IMR-90 (cell line): Measurements from ENCODE around the gene NUAK1. TPM values are rescaled to one million over a fixed set of nuclear protein-coding genes. Genes with fewer than 3 reads are reported as not detected.
A peak's percentile ranks its signal among the peaks of the same experiment; 100 is the strongest.

Source experiments
- ATAC-seq: fragments of 200-7000 bp; cut with Tn5 transposase; 2 replicates; pipeline ENCODE4 v1.9.1; 2020; ENCODE audit warnings: low read depth, mild to moderate bottlenecking, moderate library complexity
- BruUV-seq: library from RNA; stranded (reverse); fragments of 400-500 nt; replicated peaks from 2 replicates; lab custom pipeline; 2021; lab: Mats Ljungman, UMichigan
- CTCF ChIA-PET: fragments of 300-600 bp; formaldehyde crosslinking; extraction: SDS; loops from one replicate; lab custom pipeline; 2021; ENCODE audit warnings: antibody characterized with exemption; lab: Yijun Ruan, JAX
- POLR2A ChIA-PET: fragments of 300-600 bp; sonication (Branson Sonifier 250); formaldehyde crosslinking; loops from one replicate; lab custom pipeline; 2022; ENCODE audit warnings: antibody characterized with exemption; ENCODE audit not compliant: unreplicated experiment; lab: Charles Lee
- DNase-seq: peaks from one replicate; pipeline ENCODE4 v3.0.0; 2013
- H2AFZ ChIP-seq: replicated peaks from 2 replicates; pipeline ENCODE3; 2013; ENCODE audit warnings: low read length, mild to moderate bottlenecking; ENCODE audit not compliant: poor library complexity
- H2AK5ac ChIP-seq: 2 replicates; pipeline ENCODE4 v1.6.1; 2013; ENCODE audit warnings: low read depth, low read length, inconsistent platforms
- H2AK9ac ChIP-seq: replicated peaks from 2 replicates; pipeline ENCODE3; 2013; ENCODE audit warnings: mild to moderate bottlenecking, low read depth, low read length, moderate library complexity; ENCODE audit not compliant: poor library complexity
- H2BK120ac ChIP-seq: 2 replicates; pipeline ENCODE4 v1.6.1; 2013; ENCODE audit warnings: low read depth, low read length, inconsistent platforms
- H2BK15ac ChIP-seq: 3 replicates; pipeline ENCODE4 v1.6.1; 2013; ENCODE audit warnings: low read depth, low read length, inconsistent platforms
- H2BK20ac ChIP-seq: 2 replicates; pipeline ENCODE4 v1.6.1; 2013; ENCODE audit warnings: low read depth, mild to moderate bottlenecking, inconsistent platforms, low read length, moderate library complexity
- H2BK5ac ChIP-seq: 2 replicates; pipeline ENCODE4 v1.6.1; 2013; ENCODE audit warnings: mild to moderate bottlenecking, low read depth, low read length, inconsistent platforms; ENCODE audit not compliant: poor library complexity, severe bottlenecking
- H3K14ac ChIP-seq: replicated peaks from 2 replicates; pipeline ENCODE4 v1.6.1; 2013; ENCODE audit warnings: low read depth, low read length, inconsistent platforms
- H3K18ac ChIP-seq: 2 replicates; pipeline ENCODE4 v1.6.1; 2013; ENCODE audit warnings: low read depth, low read length, control low read depth
- H3K23ac ChIP-seq: 2 replicates; pipeline ENCODE4 v1.6.1; 2013; ENCODE audit warnings: low read depth, low read length, inconsistent platforms
- H3K27ac ChIP-seq: 2 replicates; pipeline ENCODE4 v1.5.1; 2013; ENCODE audit warnings: mild to moderate bottlenecking, control low read depth, low read length; ENCODE audit not compliant: insufficient read depth
- H3K27me3 ChIP-seq: 2 replicates; pipeline ENCODE4 v1.6.1; 2013; ENCODE audit warnings: low read length; ENCODE audit not compliant: control insufficient read depth, insufficient read depth
- H3K36me3 ChIP-seq: 2 replicates; pipeline ENCODE4 v1.6.1; 2013; ENCODE audit warnings: low read length, mixed read lengths; ENCODE audit not compliant: control insufficient read depth, insufficient read depth
- H3K4ac ChIP-seq: 2 replicates; pipeline ENCODE4 v1.6.1; 2013; ENCODE audit warnings: low read depth, low read length, inconsistent platforms
- H3K4me1 ChIP-seq: 2 replicates; pipeline ENCODE4 v1.6.1; 2013; ENCODE audit warnings: low read length, mixed read lengths; ENCODE audit not compliant: control insufficient read depth, insufficient read depth
- H3K4me2 ChIP-seq: 2 replicates; pipeline ENCODE4 v1.6.1; 2013; ENCODE audit warnings: low read depth, mild to moderate bottlenecking, control low read depth, low read length, moderate library complexity
- H3K4me3 ChIP-seq: 2 replicates; pipeline ENCODE4 v1.5.1; 2013; ENCODE audit warnings: low read depth, mild to moderate bottlenecking, control low read depth, low read length, moderate library complexity; ENCODE audit not compliant: insufficient read depth
- H3K56ac ChIP-seq: 2 replicates; pipeline ENCODE4 v1.6.1; 2013; ENCODE audit warnings: low read length, inconsistent platforms; ENCODE audit not compliant: insufficient read depth; ENCODE audit errors: extremely low read depth
- H3K79me1 ChIP-seq, 2 experiments: 2 replicates each; pipeline ENCODE4 v1.6.1; 2013; ENCODE audit warnings: low read length in 2 of 2, inconsistent platforms in 1 of 2, low read depth in 1 of 2
- H3K9ac ChIP-seq: 2 replicates; pipeline ENCODE4 v1.6.1; 2013; ENCODE audit warnings: low read depth, low read length, control low read depth
- H3K9me1 ChIP-seq: 2 replicates; pipeline ENCODE4 v1.6.1; 2013; ENCODE audit warnings: low read length, inconsistent platforms; ENCODE audit not compliant: insufficient read depth
- H3K9me3 ChIP-seq: 2 replicates; pipeline ENCODE4 v1.6.1; 2013; ENCODE audit warnings: low read length; ENCODE audit not compliant: control insufficient read depth, insufficient read depth
- H4K20me1 ChIP-seq: 2 replicates; pipeline ENCODE4 v1.6.1; 2013; ENCODE audit warnings: low read length, inconsistent platforms; ENCODE audit not compliant: insufficient read depth
- H4K5ac ChIP-seq: 2 replicates; pipeline ENCODE4 v1.6.1; 2013; ENCODE audit warnings: mild to moderate bottlenecking, low read depth, low read length, control low read depth
- H4K8ac ChIP-seq, 2 experiments: 2 replicates each; pipeline ENCODE4 v1.6.1; 2013; ENCODE audit warnings: low read depth in 2 of 2, low read length in 2 of 2, control low read depth in 1 of 2, inconsistent platforms in 1 of 2
- H4K91ac ChIP-seq: 2 replicates; pipeline ENCODE4 v1.6.1; 2013; ENCODE audit warnings: low read depth, low read length, inconsistent platforms; ENCODE audit not compliant: insufficient read depth
- CHD1 ChIP-seq: IDR thresholded peaks from 2 replicates; pipeline ENCODE4 v1.6.1; 2012; ENCODE audit warnings: low read depth, low read length, improper control_type of control experiment
- CTCF ChIP-seq: conservative IDR thresholded peaks from 2 replicates; pipeline ENCODE4 v1.5.1; 2012; ENCODE audit warnings: mild to moderate bottlenecking, low read depth, low read length, improper control_type of control experiment
- MAFK ChIP-seq: IDR thresholded peaks from 2 replicates; pipeline ENCODE4 v1.6.1; 2012; ENCODE audit warnings: low read depth, low read length, improper control_type of control experiment
- MXI1 ChIP-seq: IDR thresholded peaks from 2 replicates; pipeline ENCODE4 v1.6.1; 2012; ENCODE audit warnings: low read depth, mild to moderate bottlenecking, low read length, moderate library complexity, borderline replicate concordance
- POLR2A ChIP-seq: IDR thresholded peaks from 2 replicates; pipeline ENCODE4 v1.6.1; 2012; ENCODE audit warnings: mild to moderate bottlenecking, low read depth, low read length
- WGBS, 2 experiments: methylation state at CpG; one replicate each; pipeline versions ENCODE4 v1.1.5 to v1.1.7; 2013; ENCODE audit warnings: missing lambda C conversion rate in 2 of 2; ENCODE audit not compliant: insufficient read length in 1 of 2; ENCODE audit errors: extremely low coverage in 2 of 2; 5-methylcytosine and 5-hydroxymethylcytosine counted together
- dilution Hi-C: fragments of 300-500 bp; cut with HindIII; formaldehyde crosslinking; loops from one replicate; pipeline ENCODE4 v1.14.3; 2018; ENCODE audit warnings: low sequenced_read_pairs; ENCODE audit not compliant: unreplicated experiment
- in situ Hi-C: fragments of 300-500 bp; cut with MboI; formaldehyde crosslinking; loops from 3 replicates; pipeline ENCODE4 v1.14.3; 2019; ENCODE audit warnings: low sequenced_read_pairs, inconsistent platforms, mixed read lengths
- intact Hi-C: fragments of 100-400 bp; cut with micrococcal nuclease; formaldehyde crosslinking; loops from 2 replicates; pipeline ENCODE4 v1.10.0; 2022
- polyA plus RNA-seq, 3 experiments: library from polyadenylated mRNA; depleted of rRNA; stranded (reverse); fragments of >200 nt; gene quantifications; 2 replicates each; pipeline ENCODE4 v1.2.3, GENCODE V29; 2012; ENCODE audit warnings: low replicate concordance in 1 of 3
- total RNA-seq: library from RNA; depleted of rRNA; stranded (reverse); fragments of >200 nt; gene quantifications from 2 replicates; pipeline ENCODE4 v1.2.3, GENCODE V29; 2012
- TF ChIP-seq, protein P1 (sequence below): fragments of 150-350 bp; IDR thresholded peaks from 2 replicates; pipeline ENCODE4 v1.6.1; 2017; ENCODE audit warnings: mild to moderate bottlenecking, antibody characterized with exemption, low read length, low read depth

NUAK1 gene
- total and polyA plus RNA-seq, 2 of the 4 experiments (the other 2 are of a cell fraction): 4.8 to 8.8 TPM

GRCh38 chr12:106058256-106059182 is 80.2 kb downstream of the NUAK1 start:
- Histone ChIP-seq H3K56ac (no peak overlapping the region), H2AK5ac (0 out of 2 replicates have a peak overlapping the region, but pooled peaks have one; percentile 4), H3K9me1 (no peaks in the 10 kb centered on the region), H3K18ac (no peak overlapping the region), H3K36me3 (no peaks in the 10 kb centered on the region), H2AK9ac (no peak overlapping the region), H3K9me3 (no peaks in the 10 kb centered on the region), H2BK120ac (0 out of 2 replicates have a peak overlapping the region, but pooled peaks have one; percentile 16), H4K20me1 (no peaks in the 10 kb centered on the region), H3K9ac (no peak overlapping the region), H3K79me1 (no peaks in the 10 kb centered on the region), H4K5ac (no peak overlapping the region), H4K8ac (peak overlapping the region in 1 of 2 experiments; percentile 49; a peak in 1 of 4 replicates), H3K14ac (peak overlapping the region; percentile 42), H2BK15ac (no peak overlapping the region), H2BK20ac (peak overlapping the region; percentile 33; the same call in 1 of the 2 replicates), H3K23ac (peak overlapping the region; percentile 29; the same call in 1 of the 2 replicates), H4K91ac (no peak overlapping the region), H3K4me2 (no peak overlapping the region), H3K4me1 (peaks cover 5% of the 10 kb centered on the region; the same call in 1 of the 2 replicates), H3K4ac (no peak overlapping the region; the same call in 1 of the 2 replicates), H3K27me3 (no peaks in the 10 kb centered on the region), H3K4me3 (no peak overlapping the region), H3K27ac (no peak overlapping the region), H2AFZ (no peak overlapping the region), H2BK5ac (no peak overlapping the region)
- WGBS, 2 experiments: 79% methylated on average over 2 of the region's 4 CpGs; no CpG with 5 or more reads in 1 of the 2 experiments
- dilution Hi-C loops (no loop called here), in situ Hi-C loops (no loop called here), intact Hi-C loops (no loop called here)
- ChIA-PET CTCF (interaction anchor here (0.9 to 1.7 kb wide), 3 partner anchors 10 to 81 kb away, joined by 3 to 6 read pairs (median 3); no protein-coding TSS in a partner anchor), POLR2A (interaction anchor here (1.3 kb wide), 1 partner anchor 9 kb away, joined by 4 read pairs; no protein-coding TSS in a partner anchor)
- ATAC-seq: peak; percentile 88
- no TSS peak for BruUV-seq
- peak; percentile 71 for DNase-seq
- peak; percentile 62 for TF ChIP-seq MAFK
- TF ChIP-seq, protein P1, sequence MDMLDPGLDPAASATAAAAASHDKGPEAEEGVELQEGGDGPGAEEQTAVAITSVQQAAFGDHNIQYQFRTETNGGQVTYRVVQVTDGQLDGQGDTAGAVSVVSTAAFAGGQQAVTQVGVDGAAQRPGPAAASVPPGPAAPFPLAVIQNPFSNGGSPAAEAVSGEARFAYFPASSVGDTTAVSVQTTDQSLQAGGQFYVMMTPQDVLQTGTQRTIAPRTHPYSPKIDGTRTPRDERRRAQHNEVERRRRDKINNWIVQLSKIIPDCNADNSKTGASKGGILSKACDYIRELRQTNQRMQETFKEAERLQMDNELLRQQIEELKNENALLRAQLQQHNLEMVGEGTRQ: no peak
- no peak for TF ChIP-seq CTCF
- 0 out of 2 replicates have a peak, but pooled peaks have one; percentile 50 for TF ChIP-seq MXI1
- TF ChIP-seq POLR2A: no peak
- no peak for TF ChIP-seq CHD1
